Measurements from ENCODE around the gene IGSF8.
A peak's percentile ranks its signal among the peaks of the same experiment; 100 is the strongest.

IGSF8 gene

GRCh38 chr1:160101717-160102522, 3.5 kb upstream of the IGSF8 start:
- DNase-seq: no peak

- DNase-seq: peak; percentile 18
Measured at GRCh38 chr1:160101037-160101716, 2.8 kb upstream of the IGSF8 start.

- DNase-seq: no peak
Measured at GRCh38 chr1:160099716-160100375, 1.4 kb upstream of the IGSF8 start.

- DNase-seq: peak; percentile 59
Measured at GRCh38 chr1:160098852-160099561, 588 bp upstream of the IGSF8 start.

- DNase-seq: no peak
Measured at GRCh38 chr1:160097151-160097910, 1.1 kb downstream of the IGSF8 start.

GRCh38 chr1:160096274-160097116, 1.9 kb downstream of the IGSF8 start:
- no peak for DNase-seq

- no peak for DNase-seq
Measured at GRCh38 chr1:160095382-160096105, 2.9 kb downstream of the IGSF8 start.

- DNase-seq: no peak
Measured at GRCh38 chr1:160094806-160095205, 3.6 kb downstream of the IGSF8 start.

- DNase-seq: no peak
Measured at GRCh38 chr1:160094291-160094625, 4.2 kb downstream of the IGSF8 start.

GRCh38 chr1:160093624-160094290, 4.7 kb downstream of the IGSF8 start:
- no peak for DNase-seq

- DNase-seq: no peak
Measured at GRCh38 chr1:160093069-160093395, 5.4 kb downstream of the IGSF8 start.

GRCh38 chr1:160092366-160093068, 5.9 kb downstream of the IGSF8 start:
- DNase-seq: no peak

GRCh38 chr1:160091666-160092223, 6.7 kb downstream of the IGSF8 start:
- no peak for DNase-seq

GRCh38 chr1:160090760-160091159, 7.7 kb downstream of the IGSF8 start:
- DNase-seq: no peak

- no peak for DNase-seq
Measured at GRCh38 chr1:160089883-160090282, 8.5 kb downstream of the IGSF8 start.

GRCh38 chr1:160087118-160087662, 11.2 kb downstream of the IGSF8 start:
- no peak for DNase-seq

GRCh38 chr1:160086456-160086892, 11.9 kb downstream of the IGSF8 start:
- DNase-seq: no peak

- DNase-seq: no peak
Measured at GRCh38 chr1:160085686-160086455, 12.5 kb downstream of the IGSF8 start.

All from NCI-H1417 treated with DMSO at 0.1 percent for 48 hours (cell line).